DND-41 (cell line): ENCODE data around the gene RBM19.

Experiments
- EZH2 ChIP-seq: IDR thresholded peaks from 3 replicates; pipeline ENCODE4 v1.6.1; 2012; ENCODE audit warnings: borderline replicate concordance, low read depth, mild to moderate bottlenecking, moderate library complexity, low read length, inconsistent platforms; ENCODE audit not compliant: severe bottlenecking
- TF ChIP-seq, protein P1 (sequence below): IDR thresholded peaks from 2 replicates; pipeline ENCODE4 v1.5.1; 2012; ENCODE audit warnings: borderline replicate concordance, low read length, moderate library complexity, mild to moderate bottlenecking; ENCODE audit not compliant: poor library complexity, severe bottlenecking; ENCODE audit errors: extremely low read depth

DNA sequence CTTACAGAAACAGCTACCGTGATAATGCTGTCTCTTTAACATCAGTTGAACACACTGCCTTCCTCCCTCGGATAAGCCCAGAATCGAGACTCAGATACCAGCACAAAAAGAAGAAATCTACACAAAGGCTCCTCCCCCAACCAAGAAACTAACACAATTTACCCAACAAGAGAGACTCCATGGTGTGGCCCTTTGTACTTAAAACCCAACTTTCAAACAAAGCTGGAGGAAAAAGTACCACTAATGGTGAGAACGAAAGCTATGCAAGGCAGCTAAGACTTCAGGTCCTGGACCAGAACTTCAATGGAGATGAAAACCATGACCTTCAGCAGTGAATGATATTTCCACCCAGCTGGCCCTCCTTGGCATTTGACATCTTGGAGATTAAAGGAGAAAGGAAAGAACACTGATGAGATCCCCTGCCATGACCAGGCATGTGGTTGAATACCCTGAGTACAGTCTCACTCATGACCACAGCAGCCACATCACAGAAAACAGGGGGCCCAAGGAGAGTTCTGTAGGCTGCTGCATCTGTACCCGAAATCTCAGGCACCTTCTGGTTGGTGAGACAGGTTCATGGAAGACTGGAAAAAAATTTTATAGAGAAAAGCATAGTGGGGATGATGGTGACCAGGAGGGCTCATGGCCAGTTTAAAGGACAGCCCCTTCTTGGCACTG lies 36.7 kb downstream of the RBM19 start:
- TF ChIP-seq, protein P1, sequence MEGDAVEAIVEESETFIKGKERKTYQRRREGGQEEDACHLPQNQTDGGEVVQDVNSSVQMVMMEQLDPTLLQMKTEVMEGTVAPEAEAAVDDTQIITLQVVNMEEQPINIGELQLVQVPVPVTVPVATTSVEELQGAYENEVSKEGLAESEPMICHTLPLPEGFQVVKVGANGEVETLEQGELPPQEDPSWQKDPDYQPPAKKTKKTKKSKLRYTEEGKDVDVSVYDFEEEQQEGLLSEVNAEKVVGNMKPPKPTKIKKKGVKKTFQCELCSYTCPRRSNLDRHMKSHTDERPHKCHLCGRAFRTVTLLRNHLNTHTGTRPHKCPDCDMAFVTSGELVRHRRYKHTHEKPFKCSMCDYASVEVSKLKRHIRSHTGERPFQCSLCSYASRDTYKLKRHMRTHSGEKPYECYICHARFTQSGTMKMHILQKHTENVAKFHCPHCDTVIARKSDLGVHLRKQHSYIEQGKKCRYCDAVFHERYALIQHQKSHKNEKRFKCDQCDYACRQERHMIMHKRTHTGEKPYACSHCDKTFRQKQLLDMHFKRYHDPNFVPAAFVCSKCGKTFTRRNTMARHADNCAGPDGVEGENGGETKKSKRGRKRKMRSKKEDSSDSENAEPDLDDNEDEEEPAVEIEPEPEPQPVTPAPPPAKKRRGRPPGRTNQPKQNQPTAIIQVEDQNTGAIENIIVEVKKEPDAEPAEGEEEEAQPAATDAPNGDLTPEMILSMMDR, result no peak
- no peak for TF ChIP-seq EZH2
